ENCODE data around the gene SIDT1. TPM values are rescaled to one million over a fixed set of nuclear protein-coding genes. Genes with fewer than 3 reads are reported as not detected.

Gene SIDT1
- total RNA-seq, 1 experiment from 2014 or later = not detected

GRCh38 chr3:113606539-113607218 is 74.3 kb downstream of the SIDT1 start:
- H2AFZ ChIP-seq (ENCODE audit: low read length) = no peak overlapping the region

More at GRCh38 chr3:113606539-113607218, 74.3 kb downstream of the SIDT1 start:
- peak overlapping the region; percentile 69 for H3K4me2 ChIP-seq (ENCODE audit: insufficient read depth, insufficient read length, low read length)
- H3K27ac ChIP-seq (ENCODE audit: insufficient read length, low read depth, low read length) = peak overlapping the region; percentile 48
- H3K9me3 ChIP-seq (ENCODE audit: control insufficient read depth, low read depth, low read length) = no peaks in the 10 kb centered on the region
- H2AK5ac ChIP-seq (ENCODE audit: insufficient read length, low read length) = no peak overlapping the region
- H2BK12ac ChIP-seq (ENCODE audit: insufficient read length, low read depth, low read length) = no peak overlapping the region
- no peak overlapping the region for H3K56ac ChIP-seq (ENCODE audit: insufficient read length, low read depth, low read length)
- no peaks in the 10 kb centered on the region for H4K20me1 ChIP-seq (ENCODE audit: control insufficient read depth, insufficient read depth, insufficient read length)
- no peak overlapping the region for H2BK5ac ChIP-seq (ENCODE audit: insufficient read length, low read length)
- no peak overlapping the region for H4K91ac ChIP-seq (ENCODE audit: insufficient read length, low read depth, low read length)
- H4K8ac ChIP-seq (replicated peaks; ENCODE audit: insufficient read length, low read depth, low read length) = no peak overlapping the region
- Mint-ChIP-seq H3K4me3 (peak overlapping the region in 1 of 2 experiments; percentile 23; a peak in 1 of 5 replicates), H3K27ac (peak overlapping the region; percentile 47 to 94 (median 76); a peak in 6 of 7 replicates), H3K27me3 (ENCODE audit: low read depth) (no peaks in the 10 kb centered on the region; the same call in 1 of the 2 replicates), H3K9me3 (no peaks in the 10 kb centered on the region), H3K36me3 (ENCODE audit: insufficient read depth in 1 of 3, low read depth in 3 of 3) (no peaks in the 10 kb centered on the region; a peak in 1 of 7 replicates), H3K4me1 (peaks cover 25 to 26% of the 10 kb centered on the region in 2 experiments)
- WGBS (ENCODE audit: extremely low coverage, insufficient read length, low lambda C conversion rate) = no CpG with 5 or more reads among the region's 8 CpGs
- H3K4me1 ChIP-seq (ENCODE audit: insufficient read depth, low read length) = peaks cover 16% of the 10 kb centered on the region
- no peak for TF ChIP-seq CTCF (conservative IDR thresholded peaks at IDR 0.05)
- H3K79me2 ChIP-seq (ENCODE audit: insufficient read depth, low read length) = no peaks in the 10 kb centered on the region
- H3K79me1 ChIP-seq (ENCODE audit: insufficient read depth, low read depth, low read length, poor library complexity, severe bottlenecking) = no peaks in the 10 kb centered on the region
- H3K27me3 ChIP-seq (ENCODE audit: insufficient read depth, low read length) = no peaks in the 10 kb centered on the region
- H3K18ac ChIP-seq (ENCODE audit: insufficient read length, low read depth, low read length) = no peak overlapping the region
- no peak overlapping the region for H3K14ac ChIP-seq (ENCODE audit: insufficient read depth, low read length)
- no peak for DNase-seq
- no peak overlapping the region for H2BK20ac ChIP-seq (ENCODE audit: low read depth, low read length, poor library complexity, severe bottlenecking)
- no peak overlapping the region for H3K4ac ChIP-seq (ENCODE audit: low read depth, low read length)
- H3K23ac ChIP-seq (ENCODE audit: insufficient read length, low read depth, low read length) = no peak overlapping the region
- H3K23me2 ChIP-seq (ENCODE audit: insufficient read length, low read depth, low read length, poor library complexity, severe bottlenecking) = no peaks in the 10 kb centered on the region
- no peak overlapping the region for H2BK15ac ChIP-seq (ENCODE audit: low read depth, low read length)
- H4K5ac ChIP-seq (ENCODE audit: insufficient read length, low read depth, low read length) = peak overlapping the region; percentile 35
- no peak overlapping the region for H3K9ac ChIP-seq (ENCODE audit: extremely low read depth, insufficient read length, low read length)
- no peak overlapping the region for H3T11ph ChIP-seq (ENCODE audit: low read length)
- H2BK120ac ChIP-seq (ENCODE audit: low read depth, low read length, poor library complexity, severe bottlenecking) = no peak overlapping the region

Data from H9 (cell line).